ENCODE results near the gene PPP1R1C.
A peak's percentile ranks its signal among the peaks of the same experiment; 100 is the strongest.
"Not testable (repeated sequence)": the region's sequence is repeated elsewhere in the genome, so short reads cannot be mapped to it uniquely, and the experiment has no call there.

The PPP1R1C gene

GRCh38 chr2:182006595-182007341 lies 21.1 kb downstream of the PPP1R1C start:
- Histone ChIP-seq H2AFZ (ENCODE audit: low read depth, low read length) (no peak overlapping the region), H3K27me3 (ENCODE audit: insufficient read depth, low read length) (no peaks in the 10 kb centered on the region), H3K4me3 (ENCODE audit: low read length) (no peak overlapping the region), H3K36me3 (ENCODE audit: insufficient read depth, low read length) (no peaks in the 10 kb centered on the region), H3K9me3 (ENCODE audit: low read length) (no peaks in the 10 kb centered on the region), H3K4me1 (ENCODE audit: insufficient read depth, low read length) (no peaks in the 10 kb centered on the region)

GRCh38 chr2:182014284-182014683 lies 28.6 kb downstream of the PPP1R1C start:
- H2AFZ ChIP-seq (ENCODE audit: low read depth, low read length), result no peak overlapping the region
- no peak overlapping the region for H3K4me3 ChIP-seq (ENCODE audit: low read length)
- no peaks in the 10 kb centered on the region for H3K36me3 ChIP-seq (ENCODE audit: insufficient read depth, low read length)
- peaks cover 3% of the 10 kb centered on the region for H3K9me3 ChIP-seq (ENCODE audit: low read length)
- H3K4me1 ChIP-seq (ENCODE audit: insufficient read depth, low read length), result no peaks in the 10 kb centered on the region
- peaks cover 1% of the 10 kb centered on the region for H3K27me3 ChIP-seq (ENCODE audit: insufficient read depth, low read length)

- Histone ChIP-seq H3K4me1 (ENCODE audit: insufficient read depth, low read length) (no peaks in the 10 kb centered on the region), H3K4me3 (ENCODE audit: low read length) (no peak overlapping the region), H3K27me3 (ENCODE audit: insufficient read depth, low read length) (peaks cover 5% of the 10 kb centered on the region), H3K36me3 (ENCODE audit: insufficient read depth, low read length) (no peaks in the 10 kb centered on the region), H2AFZ (ENCODE audit: low read depth, low read length) (no peak overlapping the region), H3K9me3 (ENCODE audit: low read length) (peaks cover 3% of the 10 kb centered on the region)
Measured at GRCh38 chr2:182015334-182016109, 29.9 kb downstream of the PPP1R1C start.

GRCh38 chr2:182018218-182018617 lies 32.6 kb downstream of the PPP1R1C start:
- H3K4me1 ChIP-seq (ENCODE audit: insufficient read depth, low read length), result peaks cover 2% of the 10 kb centered on the region
- H2AFZ ChIP-seq (ENCODE audit: low read depth, low read length), result no peak overlapping the region
- no peak overlapping the region for H3K4me3 ChIP-seq (ENCODE audit: low read length)
- H3K27me3 ChIP-seq (ENCODE audit: insufficient read depth, low read length), result peaks cover 5% of the 10 kb centered on the region
- H3K36me3 ChIP-seq (ENCODE audit: insufficient read depth, low read length), result no peaks in the 10 kb centered on the region
- H3K9me3 ChIP-seq (ENCODE audit: low read length), result peaks cover 3% of the 10 kb centered on the region

- no peaks in the 10 kb centered on the region for H3K9me3 ChIP-seq (ENCODE audit: low read length)
- H3K4me1 ChIP-seq (ENCODE audit: insufficient read depth, low read length), result peaks cover 2% of the 10 kb centered on the region
- peaks cover 5% of the 10 kb centered on the region for H3K27me3 ChIP-seq (ENCODE audit: insufficient read depth, low read length)
- H3K4me3 ChIP-seq (ENCODE audit: low read length), result no peak overlapping the region
- H3K36me3 ChIP-seq (ENCODE audit: insufficient read depth, low read length), result no peaks in the 10 kb centered on the region
- H2AFZ ChIP-seq (ENCODE audit: low read depth, low read length), result no peak overlapping the region
Measured at GRCh38 chr2:182019731-182020130, 34.1 kb downstream of the PPP1R1C start.

- no peak overlapping the region for H3K4me3 ChIP-seq (ENCODE audit: low read length)
- no peak overlapping the region for H2AFZ ChIP-seq (ENCODE audit: low read depth, low read length)
- no peaks in the 10 kb centered on the region for H3K9me3 ChIP-seq (ENCODE audit: low read length)
- H3K36me3 ChIP-seq (ENCODE audit: insufficient read depth, low read length), result no peaks in the 10 kb centered on the region
- H3K27me3 ChIP-seq (ENCODE audit: insufficient read depth, low read length), result peaks cover 5% of the 10 kb centered on the region
- peaks cover 2% of the 10 kb centered on the region for H3K4me1 ChIP-seq (ENCODE audit: insufficient read depth, low read length)
Measured at GRCh38 chr2:182020286-182021070, 34.8 kb downstream of the PPP1R1C start.

GRCh38 chr2:182023235-182023634 lies 37.6 kb downstream of the PPP1R1C start:
- no peaks in the 10 kb centered on the region for H3K9me3 ChIP-seq (ENCODE audit: low read length)
- peaks cover 2% of the 10 kb centered on the region for H3K4me1 ChIP-seq (ENCODE audit: insufficient read depth, low read length)
- no peak overlapping the region for H2AFZ ChIP-seq (ENCODE audit: low read depth, low read length)
- H3K36me3 ChIP-seq (ENCODE audit: insufficient read depth, low read length), result no peaks in the 10 kb centered on the region
- H3K27me3 ChIP-seq (ENCODE audit: insufficient read depth, low read length), result peaks cover 5% of the 10 kb centered on the region
- H3K4me3 ChIP-seq (ENCODE audit: low read length), result no peak overlapping the region

- H3K4me3 ChIP-seq (ENCODE audit: low read length), result peak overlapping the region; percentile 45
Measured at GRCh38 chr2:182030875-182031274, 45.2 kb downstream of the PPP1R1C start.

GRCh38 chr2:182031956-182032355 lies 46.3 kb downstream of the PPP1R1C start:
- Histone ChIP-seq H3K4me1 (ENCODE audit: insufficient read depth, low read length) (no peaks in the 10 kb centered on the region), H3K4me3 (ENCODE audit: low read length) (no peak overlapping the region), H3K27me3 (ENCODE audit: insufficient read depth, low read length) (no peaks in the 10 kb centered on the region), H3K9me3 (ENCODE audit: low read length) (no peaks in the 10 kb centered on the region), H2AFZ (ENCODE audit: low read depth, low read length) (no peak overlapping the region), H3K36me3 (ENCODE audit: insufficient read depth, low read length) (no peaks in the 10 kb centered on the region)

More at GRCh38 chr2:182030875-182031274, 45.2 kb downstream of the PPP1R1C start:
- not testable (repeated sequence) for H3K36me3 ChIP-seq (ENCODE audit: insufficient read depth, low read length); H3K27me3 ChIP-seq (ENCODE audit: insufficient read depth, low read length); H2AFZ ChIP-seq (ENCODE audit: low read depth, low read length); H3K9me3 ChIP-seq (ENCODE audit: low read length); H3K4me1 ChIP-seq (ENCODE audit: insufficient read depth, low read length)

GRCh38 chr2:182033449-182033848 lies 47.8 kb downstream of the PPP1R1C start:
- Histone ChIP-seq H3K4me1 (ENCODE audit: insufficient read depth, low read length) (no peaks in the 10 kb centered on the region), H3K9me3 (ENCODE audit: low read length) (no peaks in the 10 kb centered on the region), H2AFZ (ENCODE audit: low read depth, low read length) (no peak overlapping the region), H3K36me3 (ENCODE audit: insufficient read depth, low read length) (no peaks in the 10 kb centered on the region), H3K4me3 (ENCODE audit: low read length) (no peak overlapping the region), H3K27me3 (ENCODE audit: insufficient read depth, low read length) (no peaks in the 10 kb centered on the region)

GRCh38 chr2:182038576-182038975 lies 52.9 kb downstream of the PPP1R1C start:
- Histone ChIP-seq H3K4me1 (ENCODE audit: insufficient read depth, low read length) (no peaks in the 10 kb centered on the region), H3K9me3 (ENCODE audit: low read length) (no peaks in the 10 kb centered on the region)

GRCh38 chr2:182043021-182043420 lies 57.4 kb downstream of the PPP1R1C start:
- Histone ChIP-seq H3K36me3 (ENCODE audit: insufficient read depth, low read length) (no peaks in the 10 kb centered on the region), H3K9me3 (ENCODE audit: low read length) (no peaks in the 10 kb centered on the region), H2AFZ (ENCODE audit: low read depth, low read length) (no peak overlapping the region), H3K4me3 (ENCODE audit: low read length) (no peak overlapping the region), H3K4me1 (ENCODE audit: insufficient read depth, low read length) (no peaks in the 10 kb centered on the region), H3K27me3 (ENCODE audit: insufficient read depth, low read length) (no peaks in the 10 kb centered on the region)

More at GRCh38 chr2:182038576-182038975, 52.9 kb downstream of the PPP1R1C start:
- H3K27me3 ChIP-seq (ENCODE audit: insufficient read depth, low read length), result no peaks in the 10 kb centered on the region
- H2AFZ ChIP-seq (ENCODE audit: low read depth, low read length), result no peak overlapping the region
- no peak overlapping the region for H3K4me3 ChIP-seq (ENCODE audit: low read length)
- no peaks in the 10 kb centered on the region for H3K36me3 ChIP-seq (ENCODE audit: insufficient read depth, low read length)

- no peaks in the 10 kb centered on the region for H3K4me1 ChIP-seq (ENCODE audit: insufficient read depth, low read length)
- H2AFZ ChIP-seq (ENCODE audit: low read depth, low read length), result no peak overlapping the region
- no peaks in the 10 kb centered on the region for H3K9me3 ChIP-seq (ENCODE audit: low read length)
- no peaks in the 10 kb centered on the region for H3K27me3 ChIP-seq (ENCODE audit: insufficient read depth, low read length)
- no peak overlapping the region for H3K4me3 ChIP-seq (ENCODE audit: low read length)
- H3K36me3 ChIP-seq (ENCODE audit: insufficient read depth, low read length), result no peaks in the 10 kb centered on the region
Measured at GRCh38 chr2:182043861-182044260, 58.2 kb downstream of the PPP1R1C start.

Data from neuron (in vitro differentiated cells).